ENCODE data around the gene ZNF273. TPM values are rescaled to one million over a fixed set of nuclear protein-coding genes. Genes with fewer than 3 reads are reported as not detected.
A peak's percentile ranks its signal among the peaks of the same experiment; 100 is the strongest.
"Not testable (repeated sequence)": the region's sequence is repeated elsewhere in the genome, so short reads cannot be mapped to it uniquely, and the experiment has no call there.

The ZNF273 gene
- total RNA-seq, 4 donors from 2014 or later, result 13.7 to 22.9 (median 18.3) TPM

DNA sequence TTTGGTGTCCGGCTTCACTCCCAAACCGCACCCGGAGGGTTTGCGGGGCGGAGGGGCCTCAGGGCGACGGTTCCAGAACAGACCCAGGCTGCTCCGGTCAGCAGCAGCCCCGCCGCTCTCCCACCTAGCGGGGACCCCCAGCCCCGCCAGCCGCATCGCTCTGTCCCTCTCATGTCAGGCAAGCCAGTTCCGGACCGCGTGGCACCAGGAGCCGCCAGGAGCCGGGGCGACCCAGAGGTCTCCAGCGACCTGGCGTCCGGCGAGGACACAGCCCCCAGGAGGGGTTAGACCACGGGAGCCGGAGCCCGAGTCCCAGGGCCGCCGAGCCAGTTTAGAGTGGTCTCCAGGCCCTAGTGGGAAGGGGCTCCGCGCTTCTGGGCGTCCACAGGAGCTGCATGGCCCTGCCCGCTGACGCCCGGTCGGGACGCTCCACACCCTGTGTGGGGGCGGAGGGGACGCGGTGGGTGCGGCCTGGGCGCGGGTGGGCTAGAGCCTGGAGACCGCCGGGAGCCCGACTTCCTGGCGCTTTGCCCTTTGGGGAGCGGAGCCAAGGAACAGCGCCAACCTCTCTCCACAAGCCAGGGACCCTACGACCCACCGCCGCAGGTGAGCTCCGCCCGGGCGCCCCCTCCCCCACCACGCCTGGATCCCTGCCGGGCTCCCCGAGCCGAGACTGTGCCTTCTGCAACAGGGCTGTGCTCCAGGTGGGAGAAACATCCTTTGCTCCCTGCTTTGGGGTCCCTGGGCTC lies 44.4 kb downstream of the ZNF273 start:
- no peaks in the 10 kb centered on the region for H3K36me3 ChIP-seq
- H3K9me3 ChIP-seq, result no peaks in the 10 kb centered on the region
- no peaks in the 10 kb centered on the region for H3K27me3 ChIP-seq
- no peak for TF ChIP-seq POLR2A (IDR thresholded peaks at IDR 0.05)
- intact Hi-C loops (cut with DNase I), result no loop called here
- peak; percentile 19 to 21 for DNase-seq
- H3K4me3 ChIP-seq (replicated peaks in 1 of 3), result peak overlapping the region; percentile 4 to 23 (median 22)
- H3K27ac ChIP-seq, result no peak overlapping the region
- H3K4me1 ChIP-seq, result peaks cover 7 to 11% of the 10 kb centered on the region in 2 donors
- WGBS, 2 donors, result 2 to 5% methylated on average over 8 to 15 of the region's 59 CpGs

DNA sequence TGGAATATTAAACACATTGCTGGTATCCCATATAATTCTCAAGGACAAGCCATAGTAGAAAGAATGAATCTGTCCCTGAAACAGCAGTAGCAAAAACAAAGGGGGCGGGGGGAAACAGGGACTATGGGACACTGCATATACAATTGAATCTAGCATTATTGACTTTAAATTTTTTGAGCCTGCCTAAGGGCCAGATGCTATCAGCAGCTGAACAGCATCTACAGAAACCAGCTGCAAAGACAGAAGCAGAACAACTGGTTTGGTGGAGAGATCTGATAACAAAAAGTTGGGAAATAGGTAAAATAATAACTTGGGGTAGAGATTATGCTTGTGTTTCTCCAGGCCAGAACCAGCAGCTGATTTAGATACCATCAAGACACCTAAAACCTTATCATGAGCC lies 45.7 kb downstream of the ZNF273 start:
- 88 to 96% methylated on average over 1 of the region's 1 CpG for WGBS, 2 donors

GRCh38 chr7:64950673-64951072 lies 47.6 kb downstream of the ZNF273 start:
- WGBS, 2 donors, result 38 to 43% methylated on average over 9 of the region's 9 CpGs
- H3K27ac ChIP-seq, result not testable (repeated sequence)

More for the DNA sequence above, 45.7 kb downstream of the ZNF273 start:
- DNase-seq; H3K9me3 ChIP-seq; H3K36me3 ChIP-seq; H3K4me3 ChIP-seq (replicated peaks in 1 of 3); intact Hi-C loops (cut with DNase I); H3K27ac ChIP-seq; H3K27me3 ChIP-seq: not testable (repeated sequence)
- peaks cover 7 to 11% of the 10 kb centered on the region in 2 donors for H3K4me1 ChIP-seq

DNA sequence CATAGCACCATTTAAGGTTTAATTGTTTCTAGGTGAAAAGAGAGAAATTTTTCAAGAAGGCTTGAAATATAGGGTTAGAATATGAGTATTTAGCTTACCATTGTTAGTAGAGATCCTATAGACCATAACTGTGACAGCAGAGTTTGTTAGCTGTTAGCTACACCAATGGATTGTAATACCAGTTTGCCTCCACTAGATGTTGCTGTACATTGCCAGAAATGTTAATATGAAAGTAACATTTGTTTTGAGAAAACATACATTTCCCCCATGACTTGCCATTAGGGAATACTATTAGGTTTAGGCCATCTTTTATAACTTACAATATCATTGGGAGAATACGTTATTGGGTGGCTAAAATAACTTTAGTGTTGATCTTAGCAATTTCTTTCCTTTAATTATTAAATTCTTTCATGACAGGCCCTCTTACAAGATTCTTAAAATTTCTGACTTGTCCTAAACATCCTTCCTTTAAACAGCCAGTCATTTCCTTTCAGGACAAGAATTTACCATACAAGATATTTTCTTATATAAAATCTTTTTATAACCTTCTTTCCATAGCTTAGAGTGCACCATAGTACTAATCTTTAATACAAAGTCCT lies 48.3 kb downstream of the ZNF273 start:
- Histone ChIP-seq H3K27ac (no peak overlapping the region), H3K4me1 (peaks cover 7 to 11% of the 10 kb centered on the region in 2 donors), H3K9me3 (no peaks in the 10 kb centered on the region), H3K4me3 (replicated peaks in 1 of 3) (no peak overlapping the region), H3K36me3 (no peaks in the 10 kb centered on the region), H3K27me3 (no peaks in the 10 kb centered on the region)
- TF ChIP-seq POLR2A (IDR thresholded peaks at IDR 0.05), result no peak
- TF ChIP-seq, protein P1, sequence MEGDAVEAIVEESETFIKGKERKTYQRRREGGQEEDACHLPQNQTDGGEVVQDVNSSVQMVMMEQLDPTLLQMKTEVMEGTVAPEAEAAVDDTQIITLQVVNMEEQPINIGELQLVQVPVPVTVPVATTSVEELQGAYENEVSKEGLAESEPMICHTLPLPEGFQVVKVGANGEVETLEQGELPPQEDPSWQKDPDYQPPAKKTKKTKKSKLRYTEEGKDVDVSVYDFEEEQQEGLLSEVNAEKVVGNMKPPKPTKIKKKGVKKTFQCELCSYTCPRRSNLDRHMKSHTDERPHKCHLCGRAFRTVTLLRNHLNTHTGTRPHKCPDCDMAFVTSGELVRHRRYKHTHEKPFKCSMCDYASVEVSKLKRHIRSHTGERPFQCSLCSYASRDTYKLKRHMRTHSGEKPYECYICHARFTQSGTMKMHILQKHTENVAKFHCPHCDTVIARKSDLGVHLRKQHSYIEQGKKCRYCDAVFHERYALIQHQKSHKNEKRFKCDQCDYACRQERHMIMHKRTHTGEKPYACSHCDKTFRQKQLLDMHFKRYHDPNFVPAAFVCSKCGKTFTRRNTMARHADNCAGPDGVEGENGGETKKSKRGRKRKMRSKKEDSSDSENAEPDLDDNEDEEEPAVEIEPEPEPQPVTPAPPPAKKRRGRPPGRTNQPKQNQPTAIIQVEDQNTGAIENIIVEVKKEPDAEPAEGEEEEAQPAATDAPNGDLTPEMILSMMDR (IDR thresholded peaks at IDR 0.05), result peak; percentile 68 to 89 (median 80)
- intact Hi-C loops (cut with DNase I), result loop anchor here (5.0 kb wide), 1 partner anchor 266 kb away; no protein-coding TSS in a partner anchor
- no peak for DNase-seq
- 15 to 17% methylated on average over 1 of the region's 1 CpG for WGBS, 2 donors

More at GRCh38 chr7:64950673-64951072, 47.6 kb downstream of the ZNF273 start:
- H3K27me3 ChIP-seq; DNase-seq; H3K36me3 ChIP-seq; H3K4me3 ChIP-seq (replicated peaks in 1 of 3); H3K9me3 ChIP-seq: not testable (repeated sequence)
- H3K4me1 ChIP-seq, result peaks cover 7 to 11% of the 10 kb centered on the region in 2 donors
- intact Hi-C loops (cut with DNase I), result loop anchor here (5.0 kb wide), 1 partner anchor 267 kb away; no protein-coding TSS in a partner anchor

DNA sequence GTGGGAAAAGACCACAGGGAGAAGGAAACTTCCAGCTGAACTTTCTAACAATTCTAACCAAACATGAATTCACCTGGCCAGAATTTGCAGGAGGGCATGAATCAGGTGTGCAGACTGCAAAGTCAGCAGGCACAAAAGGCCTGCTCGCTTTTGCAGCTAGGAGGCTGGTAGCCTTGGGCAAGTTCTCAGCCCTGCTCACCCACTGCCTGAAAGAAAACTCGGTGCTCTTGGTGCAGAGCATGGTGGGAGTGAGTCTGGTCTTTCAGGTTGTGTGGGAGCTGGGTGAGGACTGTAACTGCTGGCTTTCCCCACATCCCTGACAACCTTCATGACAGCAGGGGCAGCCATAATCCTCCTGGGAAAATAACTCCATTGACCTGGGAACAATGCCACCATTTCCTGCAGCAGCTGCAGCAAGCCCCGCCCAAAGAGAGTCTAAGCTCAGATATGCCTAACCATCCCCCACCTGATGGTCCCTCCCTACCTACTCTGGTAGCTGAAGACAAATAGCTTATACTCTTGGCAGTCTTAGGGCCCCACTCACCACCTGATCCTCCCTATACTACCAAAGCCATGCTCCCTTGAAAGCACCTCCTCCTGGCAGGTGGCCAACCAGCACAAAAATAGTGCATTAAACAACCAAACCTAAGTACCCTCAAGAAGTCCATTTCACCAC lies 56.1 kb downstream of the ZNF273 start:
- DNase-seq, result no peak
- no peaks in the 10 kb centered on the region for H3K9me3 ChIP-seq
- no peaks in the 10 kb centered on the region for H3K27me3 ChIP-seq
- H3K36me3 ChIP-seq, result no peaks in the 10 kb centered on the region
- H3K4me3 ChIP-seq (replicated peaks in 1 of 3), result no peak overlapping the region
- no peaks in the 10 kb centered on the region for H3K4me1 ChIP-seq
- TF ChIP-seq, protein P1 (IDR thresholded peaks at IDR 0.05), result no peak
- TF ChIP-seq POLR2A (IDR thresholded peaks at IDR 0.05), result no peak
- 76 to 83% methylated on average over 3 of the region's 3 CpGs for WGBS, 2 donors
- no peak overlapping the region for H3K27ac ChIP-seq
- intact Hi-C loops (cut with DNase I), result no loop called here

DNA sequence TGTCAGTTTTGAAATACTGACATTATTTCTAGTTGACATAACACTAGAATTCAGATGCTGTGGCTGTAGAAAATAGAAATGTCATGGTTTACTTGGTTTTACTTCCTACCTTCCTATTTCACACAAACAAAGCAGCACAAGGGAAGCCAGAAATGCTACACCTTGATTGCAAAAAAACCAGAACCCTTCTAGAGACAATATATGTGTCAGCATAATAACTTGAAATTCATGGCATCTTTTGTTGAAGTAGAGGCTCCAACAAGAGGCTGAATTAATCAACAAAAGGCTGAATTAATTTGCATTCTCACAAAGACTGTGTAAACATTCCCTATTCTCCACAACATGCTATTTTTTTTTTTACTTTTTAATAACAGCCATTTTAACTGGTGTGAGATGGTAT lies 62.5 kb downstream of the ZNF273 start:
- no peak for TF ChIP-seq POLR2A (IDR thresholded peaks at IDR 0.05)
- TF ChIP-seq, protein P1 (IDR thresholded peaks at IDR 0.05), result no peak

More for the DNA sequence above, 62.5 kb downstream of the ZNF273 start:
- intact Hi-C loops (cut with DNase I), result no loop called here
- Histone ChIP-seq H3K4me3 (replicated peaks in 1 of 3) (no peak overlapping the region), H3K27me3 (no peaks in the 10 kb centered on the region), H3K36me3 (no peaks in the 10 kb centered on the region), H3K9me3 (no peaks in the 10 kb centered on the region), H3K27ac (no peak overlapping the region), H3K4me1 (no peaks in the 10 kb centered on the region)
- DNase-seq, result no peak

Measured in thyroid gland (tissue), 4 donors.